Breast epithelium (tissue), 4 donors: Measurements from ENCODE around the gene SPTLC2. TPM values are rescaled to one million over a fixed set of nuclear protein-coding genes. Genes with fewer than 3 reads are reported as not detected.
"Not testable (repeated sequence)": the region's sequence is repeated elsewhere in the genome, so short reads cannot be mapped to it uniquely, and the experiment has no call there.

ENCODE experiments used
- DNase-seq, 2 donors: peaks; one replicate each; pipeline ENCODE4 v3.0.0-alpha.2; 2019; ENCODE audit warnings: low spot score in 2 of 2
- H3K27ac ChIP-seq, 2 donors: fragments of 200-600 bp; sonication (generic) in 1 of 2; one replicate each; pipeline ENCODE4 v1.5.1; 2016 to 2019; ENCODE audit warnings: mild to moderate bottlenecking in 1 of 2
- H3K27me3 ChIP-seq, 2 donors: fragments of 200-600 bp; sonication (generic) in 1 of 2; one replicate each; pipeline versions ENCODE4 v1.5.1 to v1.6.0; 2017 to 2019; ENCODE audit warnings: control low read depth in 1 of 2, mild to moderate bottlenecking in 1 of 2
- H3K36me3 ChIP-seq: fragments of 200-600 bp; one replicate; pipeline ENCODE4 v1.5.1; 2019
- H3K4me1 ChIP-seq, 2 donors: fragments of 200-600 bp; sonication (generic); one replicate each; pipeline ENCODE4 v1.5.1; 2016 to 2019; ENCODE audit warnings: control low read depth in 1 of 2
- H3K4me3 ChIP-seq, 3 donors: fragments of 200-600 bp; sonication (generic); 1 replicate in 2 of 3; 2 replicates in 1 of 3; pipeline ENCODE4 v1.5.1; 2016 to 2019; ENCODE audit warnings: mild to moderate bottlenecking in 3 of 3, moderate library complexity in 2 of 3
- H3K9me3 ChIP-seq, 2 donors: fragments of 200-600 bp; sonication (generic) in 1 of 2; one replicate each; pipeline ENCODE4 v1.5.1; 2016 to 2019; ENCODE audit warnings: control low read depth in 1 of 2
- POLR2A ChIP-seq: fragments of 450-650 bp; IDR thresholded peaks from one replicate; pipeline ENCODE4 v1.6.1; 2016; ENCODE audit warnings: antibody characterized with exemption, mild to moderate bottlenecking, moderate library complexity
- POLR2AphosphoS5 ChIP-seq, 3 donors: sonication (generic); formaldehyde crosslinking; IDR thresholded peaks; one replicate each; pipeline ENCODE4 v1.6.1; 2017; ENCODE audit warnings: antibody characterized with exemption in 3 of 3
- intact Hi-C: fragments of 100-400 bp; cut with DNase I; formaldehyde crosslinking; loops from one replicate; pipeline ENCODE4 v1.15.1; 2023; ENCODE audit warnings: low total_unique reads
- total RNA-seq, 3 donors: library from RNA; depleted of rRNA; stranded (reverse); fragments of >200 nt; gene quantifications; one replicate each; pipeline ENCODE4 v1.1.0, GENCODE V29; 2016
- TF ChIP-seq, protein P1 (sequence below), 3 donors: fragments of 450-650 bp; IDR thresholded peaks; one replicate each; pipeline ENCODE4 v1.5.1; 2016 to 2017; ENCODE audit warnings: antibody characterized with exemption in 3 of 3, mild to moderate bottlenecking in 3 of 3, moderate library complexity in 3 of 3

Gene SPTLC2
- total RNA-seq, 3 donors from 2014 or later = 31.2 to 47.2 (median 42.6) TPM

DNA sequence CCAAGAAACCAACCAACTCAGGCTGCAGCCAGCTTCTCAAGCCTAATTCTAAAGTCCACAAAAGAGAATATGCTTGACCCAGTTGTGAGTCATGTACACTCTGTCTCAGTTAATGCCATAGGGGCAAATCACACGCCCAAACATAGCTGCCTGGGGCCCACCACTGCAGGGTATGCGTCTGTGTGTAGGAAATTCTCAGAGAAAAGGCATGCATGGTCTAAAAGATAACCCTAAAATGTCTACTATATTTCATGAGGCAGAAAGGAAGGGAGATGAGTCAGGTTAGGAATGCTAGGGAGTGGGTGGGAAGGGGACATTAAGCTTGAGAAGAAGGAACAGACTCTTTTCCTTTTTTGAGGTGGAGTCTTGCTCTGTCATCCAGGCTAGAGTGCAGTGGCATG lies 22.3 kb upstream of the SPTLC2 start:
- TF ChIP-seq POLR2AphosphoS5 (IDR thresholded peaks at IDR 0.05) (no peak), POLR2A (no peak)
- TF ChIP-seq, protein P1, sequence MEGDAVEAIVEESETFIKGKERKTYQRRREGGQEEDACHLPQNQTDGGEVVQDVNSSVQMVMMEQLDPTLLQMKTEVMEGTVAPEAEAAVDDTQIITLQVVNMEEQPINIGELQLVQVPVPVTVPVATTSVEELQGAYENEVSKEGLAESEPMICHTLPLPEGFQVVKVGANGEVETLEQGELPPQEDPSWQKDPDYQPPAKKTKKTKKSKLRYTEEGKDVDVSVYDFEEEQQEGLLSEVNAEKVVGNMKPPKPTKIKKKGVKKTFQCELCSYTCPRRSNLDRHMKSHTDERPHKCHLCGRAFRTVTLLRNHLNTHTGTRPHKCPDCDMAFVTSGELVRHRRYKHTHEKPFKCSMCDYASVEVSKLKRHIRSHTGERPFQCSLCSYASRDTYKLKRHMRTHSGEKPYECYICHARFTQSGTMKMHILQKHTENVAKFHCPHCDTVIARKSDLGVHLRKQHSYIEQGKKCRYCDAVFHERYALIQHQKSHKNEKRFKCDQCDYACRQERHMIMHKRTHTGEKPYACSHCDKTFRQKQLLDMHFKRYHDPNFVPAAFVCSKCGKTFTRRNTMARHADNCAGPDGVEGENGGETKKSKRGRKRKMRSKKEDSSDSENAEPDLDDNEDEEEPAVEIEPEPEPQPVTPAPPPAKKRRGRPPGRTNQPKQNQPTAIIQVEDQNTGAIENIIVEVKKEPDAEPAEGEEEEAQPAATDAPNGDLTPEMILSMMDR (IDR thresholded peaks at IDR 0.05) = no peak
- Histone ChIP-seq H3K36me3 (no peaks in the 10 kb centered on the region), H3K27me3 (no peaks in the 10 kb centered on the region), H3K4me3 (no peak overlapping the region), H3K4me1 (no peaks in the 10 kb centered on the region), H3K27ac (peak overlapping the region in 1 of 2 donors; percentile 25), H3K9me3 (peaks cover 0 to 5% of the 10 kb centered on the region in 2 donors)
- DNase-seq = no peak
- intact Hi-C loops = no loop called here

DNA sequence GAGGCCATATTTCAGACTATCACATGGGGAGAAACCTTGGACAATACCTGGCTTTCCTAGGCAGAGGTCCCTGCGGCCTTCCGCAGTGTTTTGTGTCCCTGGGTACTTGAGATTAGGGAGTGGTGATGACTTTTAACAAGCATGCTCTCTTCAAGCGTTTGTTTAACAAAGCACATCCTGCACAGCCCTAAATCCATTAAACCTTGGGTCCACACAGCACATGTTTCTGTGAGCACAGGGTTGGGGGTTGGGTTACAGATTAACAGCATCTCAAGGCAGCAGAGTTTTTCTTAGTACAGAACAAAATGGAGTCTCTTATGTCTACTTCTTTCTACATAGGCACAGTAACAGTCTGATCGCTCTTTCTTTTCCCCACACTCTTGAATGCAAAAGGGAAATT lies 19.4 kb upstream of the SPTLC2 start:
- H3K4me3 ChIP-seq, DNase-seq, intact Hi-C loops, H3K9me3 ChIP-seq, H3K4me1 ChIP-seq, H3K36me3 ChIP-seq, H3K27ac ChIP-seq, H3K27me3 ChIP-seq: not testable (repeated sequence)

DNA sequence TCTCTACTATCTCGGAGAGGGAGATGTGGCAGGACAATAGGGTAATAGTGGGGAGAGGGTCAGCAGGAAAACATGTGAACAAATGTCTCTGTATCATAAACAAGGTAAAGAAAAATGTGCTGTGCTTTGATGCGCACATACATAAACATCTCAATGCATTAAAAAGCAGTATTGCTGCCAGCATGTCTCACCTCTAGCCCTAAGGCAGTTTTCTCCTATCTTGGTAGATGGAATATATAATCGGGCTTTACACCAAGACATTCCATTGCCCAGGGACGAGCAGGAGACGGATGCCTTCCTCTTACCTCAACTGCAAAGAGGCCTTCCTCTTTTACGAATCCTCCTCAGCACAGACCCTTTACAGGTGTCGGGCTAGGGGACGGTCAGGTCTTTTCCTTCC lies 19.0 kb upstream of the SPTLC2 start:
- H3K27ac ChIP-seq, DNase-seq, H3K27me3 ChIP-seq, H3K4me1 ChIP-seq, H3K36me3 ChIP-seq, intact Hi-C loops, H3K4me3 ChIP-seq, H3K9me3 ChIP-seq: not testable (repeated sequence)

DNA sequence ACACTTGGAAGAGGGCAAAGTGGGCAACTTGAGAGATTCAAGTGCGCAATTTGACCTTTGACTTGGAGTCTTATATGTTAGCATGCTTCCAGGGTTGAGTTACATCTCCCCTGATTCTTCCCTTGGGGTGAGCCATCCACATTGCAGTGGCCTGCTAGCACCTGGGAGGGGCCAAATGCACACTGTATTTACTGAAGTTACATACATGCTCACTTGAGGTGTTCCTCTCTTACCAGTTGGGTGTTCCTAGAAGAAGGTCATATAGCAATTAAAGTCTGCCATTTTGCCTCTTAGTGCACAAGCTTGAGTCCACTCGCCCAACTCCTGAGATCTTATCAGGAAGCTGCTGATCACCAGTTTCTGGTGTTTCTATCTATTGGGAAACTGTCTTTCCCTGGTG lies 13.7 kb upstream of the SPTLC2 start:
- Histone ChIP-seq H3K36me3 (no peaks in the 10 kb centered on the region), H3K4me1 (no peaks in the 10 kb centered on the region), H3K9me3 (no peaks in the 10 kb centered on the region), H3K4me3 (no peak overlapping the region), H3K27me3 (no peaks in the 10 kb centered on the region), H3K27ac (no peak overlapping the region)
- intact Hi-C loops = no loop called here
- no peak for DNase-seq
- TF ChIP-seq POLR2AphosphoS5 (IDR thresholded peaks at IDR 0.05) = no peak

DNA sequence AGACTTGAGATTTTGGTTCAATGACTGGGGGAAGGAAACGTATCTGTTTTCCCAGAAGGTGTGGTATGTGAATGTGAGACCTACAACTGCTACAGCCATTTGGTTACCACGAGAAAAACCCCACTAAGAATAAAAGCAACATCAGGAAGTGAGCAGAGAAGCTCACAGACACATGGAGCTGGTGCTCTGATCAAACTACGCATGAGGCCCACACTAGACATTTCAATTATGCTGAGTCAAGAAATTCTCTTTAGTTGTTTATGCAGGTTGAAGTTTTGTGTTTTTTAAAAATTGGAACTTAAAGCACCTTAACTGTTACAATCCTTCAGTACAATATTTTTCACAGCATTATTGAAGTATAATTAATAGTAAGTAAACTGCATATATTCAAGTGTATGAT lies 8.9 kb upstream of the SPTLC2 start:
- no peak for DNase-seq
- Histone ChIP-seq H3K27me3 (no peaks in the 10 kb centered on the region), H3K4me3 (no peak overlapping the region), H3K9me3 (no peaks in the 10 kb centered on the region), H3K36me3 (no peaks in the 10 kb centered on the region), H3K4me1 (no peaks in the 10 kb centered on the region), H3K27ac (no peak overlapping the region)
- intact Hi-C loops = no loop called here
- no peak for TF ChIP-seq POLR2AphosphoS5 (IDR thresholded peaks at IDR 0.05)
- no peak for TF ChIP-seq POLR2A
- TF ChIP-seq, protein P1 (IDR thresholded peaks at IDR 0.05) = no peak

DNA sequence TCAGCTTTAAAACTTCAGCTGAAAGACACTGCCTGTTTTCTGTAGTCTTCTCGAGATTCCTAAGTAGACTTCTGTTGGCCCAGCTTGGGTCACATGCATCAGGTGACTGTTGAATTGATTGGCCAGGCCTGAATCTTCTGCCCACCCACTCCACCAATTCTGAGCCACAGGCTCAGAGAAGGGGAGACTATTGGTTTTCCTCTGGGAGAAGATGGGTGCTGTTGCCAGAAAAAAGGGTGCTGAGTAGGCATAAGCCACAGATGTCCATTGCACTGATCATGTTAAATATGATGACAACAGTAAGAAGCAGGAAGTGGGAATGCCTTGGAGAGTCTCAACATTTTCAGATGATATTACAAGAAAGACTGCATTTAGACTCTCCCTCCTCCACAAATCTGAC lies 6.8 kb upstream of the SPTLC2 start:
- H3K9me3 ChIP-seq = no peaks in the 10 kb centered on the region
- H3K4me1 ChIP-seq = no peaks in the 10 kb centered on the region
- H3K36me3 ChIP-seq = no peaks in the 10 kb centered on the region
- intact Hi-C loops = no loop called here
- DNase-seq = no peak
- no peaks in the 10 kb centered on the region for H3K27me3 ChIP-seq
- no peak overlapping the region for H3K27ac ChIP-seq
- no peak overlapping the region for H3K4me3 ChIP-seq
- TF ChIP-seq POLR2A (no peak), POLR2AphosphoS5 (IDR thresholded peaks at IDR 0.05) (no peak)
- TF ChIP-seq, protein P1 (IDR thresholded peaks at IDR 0.05) = no peak

DNA sequence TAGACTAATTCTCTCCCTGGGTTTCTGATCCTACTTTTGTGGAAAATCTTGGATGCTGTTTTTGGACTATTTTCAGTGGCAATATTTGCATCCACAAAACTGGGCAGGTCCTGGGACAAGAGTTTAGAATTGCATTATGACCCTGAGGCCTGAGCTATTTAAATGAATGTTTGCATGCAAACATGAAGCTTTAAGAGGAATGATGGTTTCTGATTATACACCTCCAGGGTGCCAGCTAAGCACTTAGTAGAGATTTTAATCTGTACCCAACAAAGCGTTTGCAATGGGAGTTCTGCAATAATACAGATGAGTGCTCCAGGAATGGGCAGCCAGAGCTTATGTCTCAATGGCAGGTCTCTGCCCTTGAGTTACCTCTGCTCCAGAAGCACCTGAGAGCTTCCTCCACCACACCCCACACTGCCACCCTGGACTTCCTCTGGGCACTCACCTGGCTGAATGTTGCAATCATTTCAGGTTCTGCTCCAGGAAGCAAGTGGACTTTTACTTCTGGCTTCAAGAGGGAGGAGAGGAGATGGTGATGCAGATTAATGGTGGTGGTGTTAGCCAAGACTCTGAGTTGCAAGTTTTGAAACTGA lies 6.0 kb upstream of the SPTLC2 start:
- intact Hi-C loops = no loop called here
- H3K27me3 ChIP-seq = no peaks in the 10 kb centered on the region
- no peak overlapping the region for H3K4me3 ChIP-seq
- H3K27ac ChIP-seq = peak overlapping the region in 1 of 2 donors; percentile 7
- peak in 1 of 2 donors; percentile 40 for DNase-seq
- no peaks in the 10 kb centered on the region for H3K4me1 ChIP-seq
- H3K36me3 ChIP-seq = no peaks in the 10 kb centered on the region
- no peaks in the 10 kb centered on the region for H3K9me3 ChIP-seq
- TF ChIP-seq, protein P1 (IDR thresholded peaks at IDR 0.05) = no peak
